ENCODE data around the gene PDE6B.

GRCh38 chr4:621296-622070, 3.9 kb upstream of the PDE6B start:
- TF ChIP-seq CTCF (IDR thresholded peaks at IDR 0.05; ENCODE audit: poor library complexity) (no peak), EZH2 (IDR thresholded peaks at IDR 0.05; ENCODE audit: borderline replicate concordance) (no peak), EZH2phosphoT487 (IDR thresholded peaks at IDR 0.05; ENCODE audit: low read depth, severe bottlenecking, unreplicated experiment) (no peak)
